K562 (cell line): ENCODE results near the gene DNMT3A. TPM values are rescaled to one million over a fixed set of nuclear protein-coding genes. Genes with fewer than 3 reads are reported as not detected.

Experiments
- ATAC-seq: fragments of 200-7000 bp; cut with Tn5 transposase; 3 replicates; pipeline ENCODE4 v1.9.1; 2020; ENCODE audit warnings: moderate library complexity
- BruUV-seq: library from RNA; stranded (reverse); fragments of 400-500 nt; replicated peaks from 2 replicates; lab custom pipeline; 2021; lab: Mats Ljungman, UMichigan
- CTCF ChIA-PET: fragments of 300-600 bp; formaldehyde crosslinking; extraction: SDS; loops from one replicate; lab custom pipeline; 2021; ENCODE audit warnings: low intra/inter-chr PET ratio; lab: Yijun Ruan, JAX
- POLR2A ChIA-PET: fragments of 300-600, 350-650 bp; sonication (Branson Sonifier 250); formaldehyde crosslinking; extraction: SDS; loops from one replicate; lab custom pipeline; 2021; ENCODE audit warnings: antibody characterized with exemption, inconsistent platforms; lab: Yijun Ruan, JAX
- DNase-seq, 4 experiments: peaks; one replicate each; pipeline versions ENCODE4 v3.0.0 to v3.0.0-alpha.2; 2011 to 2018; ENCODE audit warnings: low spot score in 3 of 4, mixed read lengths in 3 of 4; ENCODE audit errors: extremely low read depth in 1 of 4
- FAIRE-seq: peaks from 2 replicates; lab custom pipeline; 2011; peaks lifted over from hg19 to GRCh38; lab: Jason Lieb, UNC
- H2AFZ ChIP-seq: 2 replicates; pipeline ENCODE4 v1.6.0; 2011; ENCODE audit warnings: low read depth, low read length, control low read depth, inconsistent platforms
- H3K27ac ChIP-seq: fragments of 200-600 bp; 3 replicates; pipeline ENCODE4 v1.8.0; 2011; ENCODE audit warnings: low read depth, mild to moderate bottlenecking, control low read depth, inconsistent platforms, low read length, moderate library complexity, mixed read lengths; ENCODE audit errors: extremely low read depth
- H3K27me3 ChIP-seq, 2 experiments: fragments of 300-600 bp in 1 of 2; 2 replicates in 1 of 2; 3 replicates in 1 of 2; pipeline versions ENCODE4 v1.6.0 to v1.8.0; 2011; ENCODE audit warnings: inconsistent platforms in 2 of 2, low read length in 2 of 2, mild to moderate bottlenecking in 1 of 2, mixed read lengths in 1 of 2, moderate library complexity in 1 of 2; ENCODE audit not compliant: control insufficient read depth in 2 of 2, insufficient read depth in 2 of 2
- H3K36me3 ChIP-seq: fragments of 300-600 bp; 3 replicates; pipeline ENCODE4 v1.8.0; 2011; ENCODE audit warnings: mild to moderate bottlenecking, low read length, inconsistent platforms; ENCODE audit not compliant: control insufficient read depth, insufficient read depth
- H3K4me1 ChIP-seq, 2 experiments: fragments of 200-600 bp in 1 of 2; replicated peaks in 1 of 2; 2 replicates in 1 of 2; 3 replicates in 1 of 2; pipeline versions ENCODE4 v1.5.1 to v1.8.0; 2011; ENCODE audit warnings: inconsistent platforms in 2 of 2, low read length in 2 of 2, mild to moderate bottlenecking in 1 of 2, mixed read lengths in 1 of 2, moderate library complexity in 1 of 2; ENCODE audit not compliant: control insufficient read depth in 2 of 2, insufficient read depth in 2 of 2
- H3K4me2 ChIP-seq: 2 replicates; pipeline ENCODE4 v1.6.1; 2011; ENCODE audit warnings: low read length, control low read depth, inconsistent platforms, mixed read lengths; ENCODE audit not compliant: insufficient read depth
- H3K4me3 ChIP-seq: fragments of 200-600 bp; sonication (generic), shearing (Covaris generic); 2 replicates; pipeline ENCODE4 v1.5.1; 2016; ENCODE audit warnings: control low read depth, inconsistent platforms
- H3K79me2 ChIP-seq: fragments of 200-600 bp; 3 replicates; pipeline ENCODE4 v1.8.0; 2011; ENCODE audit warnings: low read length, inconsistent platforms; ENCODE audit not compliant: control insufficient read depth, insufficient read depth
- H3K9ac ChIP-seq, 2 experiments: 2 replicates each; pipeline versions ENCODE4 v1.6.0 to v1.6.1; 2011; ENCODE audit warnings: low read depth in 2 of 2, low read length in 2 of 2, control low read depth in 1 of 2, inconsistent platforms in 1 of 2, mild to moderate bottlenecking in 1 of 2, mixed read lengths in 1 of 2; ENCODE audit not compliant: insufficient read depth in 1 of 2
- H3K9me1 ChIP-seq: one replicate; pipeline ENCODE4 v1.6.0; 2011; ENCODE audit warnings: inconsistent platforms, mild to moderate bottlenecking, low read length, moderate library complexity; ENCODE audit not compliant: control insufficient read depth, insufficient read depth
- H3K9me3 ChIP-seq: replicated peaks from 2 replicates; pipeline ENCODE4 v1.5.1; 2011; ENCODE audit warnings: low read depth, low read length, inconsistent platforms; ENCODE audit not compliant: control insufficient read depth, insufficient read depth
- H4K20me1 ChIP-seq: replicated peaks from 2 replicates; pipeline ENCODE4 v1.6.1; 2011; ENCODE audit warnings: low read length, inconsistent platforms, mixed read lengths; ENCODE audit not compliant: control insufficient read depth, insufficient read depth
- ASH1L ChIP-seq: fragments of 450-650 bp; IDR thresholded peaks from 2 replicates; pipeline ENCODE4 v1.6.1; 2018; ENCODE audit warnings: borderline replicate concordance, mild to moderate bottlenecking, low read depth; ENCODE audit not compliant: partially characterized antibody
- CREB5 ChIP-seq: fragments of 250-450 bp; sonication (Bioruptor Pico); IDR thresholded peaks from 2 replicates; pipeline ENCODE4 v1.5.0; 2020; ENCODE audit warnings: mild to moderate bottlenecking
- EP400 ChIP-seq: fragments of 450-650 bp; IDR thresholded peaks from 2 replicates; pipeline ENCODE4 v1.6.1; 2017; ENCODE audit warnings: antibody characterized with exemption, mild to moderate bottlenecking, moderate library complexity
- FOS ChIP-seq: IDR thresholded peaks from 3 replicates; pipeline ENCODE4 v1.6.1; 2011; ENCODE audit not compliant: insufficient read length; ENCODE audit errors: extremely low read depth
- NBN ChIP-seq: fragments of 450-650 bp; IDR thresholded peaks from 2 replicates; pipeline ENCODE4 v1.6.1; 2016; ENCODE audit warnings: low read depth, mild to moderate bottlenecking
- NR2F6 ChIP-seq: fragments of 450-650 bp; formaldehyde crosslinking; IDR thresholded peaks from 2 replicates; pipeline ENCODE4 v1.4.0; 2020; ENCODE audit warnings: mild to moderate bottlenecking
- NRF1 ChIP-seq, 2 experiments: fragments of 450-650 bp; IDR thresholded peaks in 1 of 2; conservative IDR thresholded peaks in 1 of 2; 2 replicates each; pipeline ENCODE4 v1.6.1; 2014; ENCODE audit warnings: mild to moderate bottlenecking in 2 of 2
- POLR2AphosphoS5 ChIP-seq: IDR thresholded peaks from 2 replicates; pipeline ENCODE4 v1.6.1; 2011; ENCODE audit warnings: mild to moderate bottlenecking, low read depth, low read length, moderate library complexity; ENCODE audit not compliant: control insufficient read depth, insufficient read depth
- POLR3A ChIP-seq: IDR thresholded peaks from 2 replicates; pipeline ENCODE4 v1.6.1; 2011; ENCODE audit warnings: borderline replicate concordance, mild to moderate bottlenecking, moderate library complexity; ENCODE audit not compliant: insufficient read length, insufficient read depth; ENCODE audit errors: extremely low read depth
- RBM22 ChIP-seq: fragments of 200-400 bp; formaldehyde crosslinking; IDR thresholded peaks from 2 replicates; pipeline ENCODE4 v1.6.1; 2018; ENCODE audit warnings: low read length, low read depth; ENCODE audit not compliant: poor library complexity, severe bottlenecking
- SIRT6 ChIP-seq: IDR thresholded peaks from one replicate; pipeline ENCODE4 v1.6.1; 2012; ENCODE audit warnings: low read depth, mild to moderate bottlenecking, control low read depth, inconsistent platforms, low read length, moderate library complexity
- SMAD4 ChIP-seq: fragments of 250-450 bp; sonication (Bioruptor Pico); conservative IDR thresholded peaks from 2 replicates; pipeline ENCODE4 v1.8.0; 2021; ENCODE audit warnings: inconsistent platforms, mild to moderate bottlenecking, moderate library complexity
- THAP12 ChIP-seq: fragments of 250-450 bp; sonication (Bioruptor Pico); IDR thresholded peaks from 2 replicates; pipeline ENCODE4 v1.9.0; 2021; ENCODE audit warnings: mild to moderate bottlenecking, inconsistent platforms
- YY1 ChIP-seq, 3 experiments: IDR thresholded peaks; 2 replicates each; pipeline ENCODE4 v1.6.1; 2011; ENCODE audit warnings: low read length in 2 of 3, mild to moderate bottlenecking in 2 of 3, moderate library complexity in 2 of 3, borderline replicate concordance in 1 of 3, control low read depth in 1 of 3, low read depth in 1 of 3; ENCODE audit not compliant: insufficient read depth in 3 of 3, insufficient replicate concordance in 2 of 3, control insufficient read depth in 1 of 3, insufficient read length in 1 of 3; ENCODE audit errors: extremely low read depth in 1 of 3
- ZNF124 ChIP-seq: sonication (generic); formaldehyde crosslinking; IDR thresholded peaks from 2 replicates; pipeline ENCODE4 v1.8.1; 2022; ENCODE audit warnings: missing genetic modification reagents
- WGBS: fragments of 100-300 bp; shearing (Covaris generic); methylation state at CpG from one replicate; pipeline ENCODE4 v1.1.6; 2016; ENCODE audit warnings: low coverage, mixed read lengths; ENCODE audit not compliant: insufficient coverage; ENCODE audit errors: missing lambda C conversion rate; 5-methylcytosine and 5-hydroxymethylcytosine counted together
- in situ Hi-C: fragments of 300-500 bp; cut with MboI; formaldehyde crosslinking; loops from 4 replicates; pipeline ENCODE4 v1.15.0; 2018; ENCODE audit warnings: inconsistent platforms, mixed read lengths
- intact Hi-C: fragments of 100-400 bp; cut with micrococcal nuclease; formaldehyde crosslinking; loops from 2 replicates; pipeline ENCODE4 v1.14.2; 2022
- polyA plus RNA-seq, 8 experiments: library from polyadenylated mRNA; depleted of rRNA in 4 of 8; stranded (reverse) in 5 of 8; unstranded in 3 of 8; fragments of >200 nt; fragmentation: Nextera tagmentation in 2 of 8; fragmentation: Illumina TruSeq in 1 of 8; extraction: Ambion mirVana in 2 of 8; extraction: Trizol in 1 of 8; gene quantifications; 2 replicates each; pipeline versions ENCODE4 v1.2.1 to v1.2.3, GENCODE V29; 2011 to 2014; ENCODE audit warnings: inconsistent platforms in 1 of 8, missing spikeins in 1 of 8
- total RNA-seq, 7 experiments: library from RNA; depleted of rRNA in 6 of 7; stranded (reverse); fragments of >200 nt in 6 of 7; fragmentation: Illumina TruSeq in 2 of 7; extraction: Trizol in 2 of 7; gene quantifications; 2 replicates each; pipeline versions ENCODE4 v1.2.1 to v1.2.3, GENCODE V29; 2011 to 2021; ENCODE audit warnings: low replicate concordance in 1 of 7

Gene DNMT3A
- total and polyA plus RNA-seq, 9 of the 15 experiments (the other 6 are each of a cell fraction or from before 2014, with no cell fraction given) = 3.0 to 16.0 (median 6.1) TPM

GRCh38 chr2:25365241-25365640 lies 23.5 kb upstream of the DNMT3A start:
- H3K9me3 ChIP-seq = no peaks in the 10 kb centered on the region
- BruUV-seq = no TSS peak
- H3K36me3 ChIP-seq = no peaks in the 10 kb centered on the region
- FAIRE-seq (no peak), DNase-seq (no peak), ATAC-seq (no peak)
- no peaks in the 10 kb centered on the region for H3K9me1 ChIP-seq
- H4K20me1 ChIP-seq = no peaks in the 10 kb centered on the region
- H3K27ac ChIP-seq = no peak overlapping the region
- H3K4me2 ChIP-seq = no peak overlapping the region
- 15% methylated on average over 5 of the region's 5 CpGs for WGBS
- TF ChIP-seq NR2F6 (CRISPR knock-in tag) (no peak), NBN (no peak), RBM22 (no peak), POLR3A (no peak), SIRT6 (no peak), SMAD4 (no peak), ASH1L (no peak), EP400 (no peak), NRF1 (conservative IDR thresholded peaks at IDR 0.05 in 1 of 2, IDR thresholded peaks at IDR 0.05 in 1 of 2) (no peak), THAP12 (CRISPR knock-in tag) (no peak), YY1 (IDR thresholded peaks at IDR 0.05; ENCODE audit: borderline replicate concordance in 1 of 3, control insufficient read depth in 1 of 3, extremely low read depth in 1 of 3, insufficient read depth in 3 of 3, insufficient read length in 1 of 3, insufficient replicate concordance in 2 of 3, low read depth in 1 of 3, low read length in 2 of 3) (no peak), POLR2AphosphoS5 (no peak), ZNF124 (CRISPR knock-in tag) (no peak), CREB5 (CRISPR knock-in tag) (no peak), FOS (no peak)
- no peak overlapping the region for H3K4me3 ChIP-seq
- peaks cover 0 to 9% of the 10 kb centered on the region in 2 experiments; a peak in 3 of 5 replicates for H3K4me1 ChIP-seq
- ChIA-PET POLR2A (interaction anchor here (0.6 to 0.8 kb wide), 2 partner anchors 9 to 16 kb away, joined by 3 to 5 read pairs; no protein-coding TSS in a partner anchor), CTCF (no interaction called here)
- no peak overlapping the region for H3K9ac ChIP-seq
- no peak overlapping the region for H2AFZ ChIP-seq
- H3K79me2 ChIP-seq = no peaks in the 10 kb centered on the region
- peaks cover 11 to 51% of the 10 kb centered on the region in 2 experiments; a peak in 3 of 5 replicates for H3K27me3 ChIP-seq
- in situ Hi-C loops = no loop called here
- intact Hi-C loops = no loop called here
